NCI-H1417 (cell line): Measurements from ENCODE around the gene AGPS.
"Not testable (repeated sequence)": the region's sequence is repeated elsewhere in the genome, so short reads cannot be mapped to it uniquely, and the experiment has no call there.

ENCODE experiments used
- DNase-seq, 3 experiments: peaks; one replicate each; lab custom pipeline; 2025; lab: John Stamatoyannopoulos, UW

Gene AGPS

GRCh38 chr2:177385151-177385550 lies 7.4 kb upstream of the AGPS start:
- no peak for DNase-seq

- DNase-seq, result no peak
These were observed 676 bp upstream of the AGPS start for GRCh38 chr2:177391822-177392372.

DNA sequence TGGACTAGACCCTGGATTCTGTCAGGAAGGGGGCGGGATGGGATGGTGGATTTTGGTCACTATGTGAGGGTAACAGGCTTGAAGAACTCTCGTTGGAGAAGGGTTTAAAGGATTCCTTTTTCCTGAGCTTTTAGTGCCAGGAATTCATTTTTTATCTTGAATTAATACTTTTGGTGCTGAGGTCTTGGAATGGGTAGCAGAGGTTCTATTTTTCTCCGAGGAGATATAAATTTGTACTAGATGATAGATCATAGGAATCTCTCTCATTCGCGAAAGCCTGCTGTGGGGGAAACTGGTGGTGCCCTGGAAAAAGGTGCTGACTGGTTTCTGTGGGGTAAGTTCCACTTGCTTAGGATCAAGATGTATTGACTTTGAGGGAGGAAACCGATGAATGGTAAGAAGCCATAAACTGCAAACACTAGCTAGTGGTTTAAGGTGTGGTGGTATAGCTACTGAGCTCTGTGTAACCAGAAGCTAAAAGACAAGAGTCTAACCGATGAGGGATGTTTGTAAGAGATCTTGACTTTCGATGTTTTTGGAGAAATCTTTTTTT lies 706 bp downstream of the AGPS start:
- peak in 2 of 3 experiments; percentile 27 to 39 for DNase-seq

DNA sequence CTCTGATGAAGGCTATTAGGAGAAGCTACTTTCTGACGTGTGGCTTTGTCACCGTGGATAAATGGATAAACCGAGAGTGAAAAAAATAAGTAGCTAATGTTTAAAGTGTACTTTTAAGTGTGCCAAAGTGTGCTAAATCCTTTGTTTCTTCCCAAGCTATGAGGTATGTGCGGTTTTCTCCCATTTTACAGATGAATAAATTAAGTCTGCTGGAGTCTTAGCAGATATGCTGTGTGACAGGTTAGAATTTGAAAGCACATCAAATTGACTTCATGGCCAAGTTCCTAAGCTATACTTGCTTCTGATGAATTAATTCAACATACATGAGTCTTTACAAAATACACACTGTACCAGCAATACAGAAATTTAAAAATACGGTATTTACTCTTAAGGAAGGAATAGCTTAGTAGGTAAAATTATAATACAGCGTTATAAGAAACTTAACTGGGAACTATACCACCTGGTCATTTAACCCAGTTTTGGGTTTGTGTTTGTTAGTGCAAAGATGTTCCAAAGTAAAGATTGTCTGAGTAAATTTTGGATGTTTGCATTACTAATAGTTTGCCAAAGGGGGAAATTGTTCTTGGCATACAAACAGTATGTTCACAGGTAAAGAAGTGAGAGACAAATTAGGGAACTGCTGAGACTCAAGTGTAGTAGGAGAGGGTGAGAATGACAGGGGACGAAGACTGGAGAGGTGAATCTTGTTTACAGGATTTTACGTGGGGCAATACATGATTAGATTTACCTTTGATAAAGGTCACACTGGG lies 1.4 kb downstream of the AGPS start:
- DNase-seq, result no peak

- no peak for DNase-seq
These were observed 2.0 kb downstream of the AGPS start for GRCh38 chr2:177394594-177394973.

GRCh38 chr2:177395351-177396065 lies 2.9 kb downstream of the AGPS start:
- DNase-seq, result no peak

DNA sequence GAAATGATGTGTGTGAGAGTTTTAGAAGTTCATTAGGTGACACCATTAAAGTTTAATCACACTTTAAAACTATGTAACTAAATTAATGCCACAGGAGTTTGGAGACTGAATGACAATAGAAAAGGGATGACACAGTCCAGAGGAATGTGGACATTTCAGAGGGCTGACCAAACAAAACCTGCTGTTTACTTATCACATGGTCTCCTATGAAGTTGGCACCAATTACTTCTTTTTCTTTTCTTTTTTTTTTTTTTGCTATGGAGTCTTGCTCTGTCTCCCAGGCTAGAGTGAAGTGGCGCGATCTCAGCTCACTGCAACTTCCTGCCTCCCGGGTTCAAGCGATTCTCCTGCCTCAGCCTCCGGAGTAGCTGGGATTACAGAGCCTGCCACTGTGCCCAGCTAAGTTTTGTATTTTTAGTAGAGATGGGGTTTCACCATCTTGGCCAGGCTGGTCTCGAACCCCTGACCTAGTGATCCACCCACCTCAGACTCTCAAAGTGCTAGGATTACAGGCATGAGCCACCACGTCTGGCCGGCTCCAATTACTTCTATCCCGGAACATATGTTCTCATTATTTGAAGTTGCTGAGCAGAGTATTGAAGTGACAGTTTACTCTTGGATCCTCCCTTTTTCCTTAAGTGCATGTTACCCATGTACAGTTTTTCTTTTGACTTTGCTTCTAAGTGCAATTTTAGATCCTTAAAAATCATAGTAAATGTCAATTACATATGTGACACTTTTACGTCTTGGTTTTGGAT lies 4.3 kb downstream of the AGPS start:
- DNase-seq, result no peak

DNA sequence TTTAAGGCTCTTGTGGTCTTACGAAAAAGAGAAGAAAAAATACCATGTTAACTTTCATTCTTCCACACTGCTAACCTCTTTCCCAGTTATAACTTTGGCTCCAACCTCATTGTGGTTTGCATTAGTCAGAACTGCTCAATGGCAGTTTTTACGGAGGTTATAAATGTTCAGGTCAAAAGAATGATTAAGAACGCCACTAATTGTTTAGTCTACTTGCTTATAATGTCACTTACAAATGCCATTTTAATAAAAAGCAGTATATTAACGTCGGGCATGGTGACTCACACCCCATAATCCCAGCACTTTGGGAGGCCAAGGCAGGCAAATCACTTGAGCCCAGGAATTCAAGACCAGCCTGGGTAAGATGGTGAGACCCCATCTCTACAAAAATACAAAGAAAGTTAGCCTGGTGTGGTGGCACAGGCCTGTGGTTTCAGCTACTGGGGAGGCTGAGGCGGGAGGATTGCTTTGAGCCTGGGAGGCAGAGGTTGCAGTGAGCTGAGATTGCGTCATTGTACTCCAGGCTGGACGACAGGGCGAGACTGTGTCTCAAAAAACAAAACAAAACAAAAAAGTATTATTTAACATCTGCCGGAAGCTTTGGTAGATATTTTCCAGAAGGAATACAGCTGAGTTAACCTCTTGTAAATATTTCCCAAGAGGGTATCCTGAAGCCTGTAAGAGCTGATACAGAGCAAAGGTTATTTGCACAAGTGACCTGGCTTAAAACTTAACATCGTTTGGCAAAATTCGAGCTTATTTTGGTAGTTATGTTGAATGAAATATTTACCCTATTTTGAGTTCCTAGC lies 5.1 kb downstream of the AGPS start:
- DNase-seq, result no peak

- no peak for DNase-seq
These were observed 5.7 kb downstream of the AGPS start for GRCh38 chr2:177398290-177398683.

DNA sequence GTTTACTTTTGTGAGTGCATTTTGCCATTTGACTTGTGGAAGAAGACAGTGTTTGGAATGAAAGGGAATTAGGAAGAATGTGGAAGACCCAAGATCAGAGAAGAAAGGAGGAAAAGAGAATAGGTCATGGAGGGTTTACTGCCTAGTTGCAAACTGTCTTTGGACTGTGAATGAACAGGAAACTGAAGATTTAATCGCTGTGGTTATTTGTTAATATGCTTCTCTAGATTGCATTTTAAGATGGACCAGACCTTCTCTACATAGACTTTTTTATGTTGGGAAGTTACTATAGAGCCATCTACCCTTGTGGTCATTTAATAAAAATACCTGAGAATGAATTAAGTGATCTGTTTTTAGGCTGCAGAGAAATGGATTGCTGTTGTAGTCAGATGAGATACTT lies 6.2 kb downstream of the AGPS start:
- no peak for DNase-seq

DNA sequence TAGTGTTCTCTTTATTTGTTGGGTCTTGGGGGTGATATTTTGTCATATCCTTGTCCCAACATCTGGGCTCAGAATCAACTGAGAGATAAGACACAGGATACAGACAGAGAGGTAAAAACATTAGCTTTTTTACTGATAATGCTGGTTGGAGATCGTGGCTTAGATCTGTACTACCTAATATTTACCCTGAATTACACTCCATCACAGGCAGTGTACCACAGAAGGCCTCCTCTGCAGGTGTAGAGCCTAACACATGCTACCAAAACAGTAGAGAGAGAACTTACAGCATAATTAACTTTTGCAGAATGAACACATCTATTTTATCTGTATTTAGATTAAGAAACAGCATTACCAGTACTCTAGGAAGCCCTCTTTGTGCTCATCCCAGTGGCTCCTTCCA lies 6.8 kb downstream of the AGPS start:
- DNase-seq, result no peak

DNA sequence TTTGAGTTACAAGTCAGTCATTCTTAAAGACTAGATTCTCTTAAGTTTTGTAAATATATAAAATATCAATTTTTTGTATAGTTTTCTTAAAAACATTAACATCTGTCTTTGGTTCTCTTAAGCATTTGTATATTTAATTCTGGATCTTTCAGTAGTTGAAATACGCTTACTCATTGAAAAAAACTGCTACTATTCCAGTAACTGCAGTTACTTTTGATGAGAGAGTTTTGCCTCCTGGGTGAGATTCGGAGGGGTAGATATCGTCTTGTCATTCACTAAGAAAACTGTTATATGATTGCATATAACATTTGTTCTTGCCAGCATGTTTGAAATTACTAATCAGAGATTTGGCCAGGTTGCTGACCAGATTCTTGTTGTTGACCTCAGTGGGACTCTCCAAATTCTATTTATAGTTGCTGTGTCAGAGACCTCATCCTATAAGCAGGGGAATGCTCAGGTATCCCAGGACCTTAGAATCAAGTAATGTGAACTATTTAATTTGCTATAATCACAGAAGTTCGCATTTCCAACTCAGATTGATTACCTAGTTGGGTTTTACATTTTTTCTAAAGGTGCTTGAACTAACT lies 7.9 kb downstream of the AGPS start:
- no peak for DNase-seq

DNA sequence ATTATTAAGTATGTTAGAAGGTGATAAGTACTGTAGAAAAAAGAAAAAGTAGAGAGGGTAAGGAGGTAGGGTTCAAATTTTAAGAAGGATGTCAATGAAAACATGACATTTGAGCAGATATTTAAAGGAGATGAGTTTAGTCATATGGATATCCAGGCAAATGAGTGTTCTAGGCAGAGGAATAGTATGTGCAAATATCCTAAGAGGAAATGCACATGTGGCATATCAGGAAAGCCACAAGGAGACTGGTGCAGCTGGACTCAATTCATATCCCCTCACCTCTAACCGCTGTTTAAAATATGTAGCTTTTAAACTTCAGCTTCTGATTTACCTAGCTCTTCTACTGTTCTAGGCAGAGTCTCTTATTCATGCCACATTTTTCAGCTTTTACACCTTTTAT lies 9.5 kb downstream of the AGPS start:
- DNase-seq, result no peak

- no peak for DNase-seq
These were observed 11.3 kb downstream of the AGPS start for GRCh38 chr2:177403838-177404237.

DNA sequence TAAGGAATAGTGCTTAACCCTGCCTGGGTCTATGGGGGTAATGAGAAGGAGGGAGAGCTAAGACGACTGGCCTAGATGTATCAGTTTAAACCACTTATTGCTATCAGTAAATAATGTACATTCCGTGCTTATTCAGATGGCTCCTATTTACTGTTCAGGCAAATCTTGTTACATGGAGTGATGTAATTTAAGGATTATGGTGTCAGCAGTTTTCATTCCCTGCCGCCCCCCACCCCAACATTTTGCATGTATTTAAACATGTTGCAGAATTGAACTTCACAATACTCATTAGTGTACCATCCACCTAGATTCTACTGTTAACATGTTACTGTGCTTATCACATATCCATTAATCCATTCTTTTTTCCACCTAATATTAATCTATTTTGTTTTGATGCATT lies 11.7 kb downstream of the AGPS start:
- no peak for DNase-seq

GRCh38 chr2:177405029-177405692 lies 12.6 kb downstream of the AGPS start:
- DNase-seq, result peak in 1 of 3 experiments; percentile 3

DNA sequence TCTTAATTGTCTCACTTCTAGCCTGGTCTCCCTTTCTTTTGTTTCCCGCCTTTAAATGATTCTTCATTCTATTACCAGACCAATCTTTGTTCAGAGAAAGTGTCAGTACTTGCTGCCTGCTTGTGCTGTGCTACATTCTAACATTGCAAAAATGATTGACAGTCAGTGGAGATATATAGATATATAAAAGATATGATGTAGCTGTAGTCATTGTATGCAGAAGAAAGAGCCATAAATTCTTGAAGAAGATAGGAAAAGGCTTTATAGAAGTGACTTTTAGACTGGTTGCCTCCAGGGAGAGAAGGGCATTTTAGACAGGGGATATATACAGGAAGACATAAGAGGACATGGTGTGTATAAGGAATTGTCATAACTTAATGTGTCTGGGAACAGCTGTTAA lies 13.6 kb downstream of the AGPS start:
- no peak for DNase-seq

- DNase-seq, result no peak
These were observed 14.5 kb downstream of the AGPS start for GRCh38 chr2:177407031-177407430.

DNA sequence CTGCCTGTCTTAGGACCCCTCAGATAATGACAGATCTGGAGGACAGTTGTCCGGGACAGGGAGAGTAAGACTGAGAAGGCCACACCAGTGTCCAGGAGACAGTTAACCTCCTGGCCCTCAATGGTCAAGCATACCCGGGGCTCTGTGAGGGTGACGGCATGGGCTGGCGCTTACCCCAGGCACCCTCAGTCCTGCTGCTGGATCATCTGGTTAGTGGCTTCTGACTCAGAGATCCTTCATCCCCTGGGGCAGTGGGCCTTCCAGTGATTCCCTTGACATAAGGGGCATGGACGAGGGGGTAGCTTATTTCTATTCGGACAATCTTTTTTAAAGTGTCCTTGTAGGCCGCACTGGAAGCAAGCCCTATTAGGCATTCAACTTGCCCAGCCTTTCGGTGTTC lies 18.1 kb downstream of the AGPS start:
- not testable (repeated sequence) for DNase-seq

DNA sequence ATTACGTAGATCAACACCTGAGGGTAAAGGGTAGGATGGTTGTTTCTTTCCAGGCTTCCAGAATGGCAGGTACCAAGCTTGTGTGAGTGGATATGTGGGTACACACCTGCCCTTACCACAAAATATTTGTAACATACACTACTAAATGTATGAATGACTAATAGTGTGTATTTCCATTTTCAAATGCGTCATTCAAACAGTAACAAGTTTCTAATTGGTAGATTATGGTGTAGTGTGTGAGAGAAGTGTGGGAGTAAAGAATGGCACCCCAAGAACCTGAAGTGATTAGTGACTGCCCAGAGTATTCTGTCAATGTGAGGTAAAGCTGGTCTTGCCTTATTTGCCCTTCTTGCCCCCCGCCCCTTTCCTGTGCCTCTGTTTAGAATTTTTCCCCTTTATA lies 21.1 kb downstream of the AGPS start:
- no peak for DNase-seq

DNA sequence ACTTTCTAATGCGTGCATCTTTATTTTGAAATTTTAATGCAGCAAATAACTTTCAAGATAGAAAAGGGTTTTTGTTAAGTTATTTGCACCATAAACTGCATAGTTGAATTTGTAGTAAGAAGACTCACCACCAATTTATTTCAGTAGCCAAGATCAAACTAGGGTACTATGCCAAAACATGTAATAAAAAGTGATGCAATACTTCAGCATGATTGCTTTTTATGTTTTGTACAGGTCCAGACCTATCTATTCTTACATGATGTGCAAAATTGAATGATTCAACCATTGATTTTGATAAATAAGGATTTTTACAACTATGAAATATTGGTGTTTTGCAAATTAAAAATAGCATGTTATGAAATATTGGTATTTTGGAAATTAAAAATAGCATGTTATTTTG lies 26.7 kb downstream of the AGPS start:
- DNase-seq, result peak in 1 of 3 experiments; percentile 19
